Muscle of back (tissue), 11 donors: ENCODE results near the gene GREB1. TPM values are rescaled to one million over a fixed set of nuclear protein-coding genes. Genes with fewer than 3 reads are reported as not detected.

Source experiments
- DNase-seq, 3 donors: peaks; one replicate each; pipeline versions ENCODE4 v3.0.0 to v3.0.0-alpha.2; 2013
- polyA plus RNA-seq, 10 donors: library from polyadenylated mRNA; unstranded; fragments of 120-200 nt; gene quantifications; one replicate each; pipeline ENCODE4 v1.2.1, GENCODE V29; 2013; ENCODE audit not compliant: insufficient read length in 10 of 10

GREB1 gene
- polyA plus RNA-seq, 10 donors, result 7.9 to 22.3 (median 10.9) TPM

DNA sequence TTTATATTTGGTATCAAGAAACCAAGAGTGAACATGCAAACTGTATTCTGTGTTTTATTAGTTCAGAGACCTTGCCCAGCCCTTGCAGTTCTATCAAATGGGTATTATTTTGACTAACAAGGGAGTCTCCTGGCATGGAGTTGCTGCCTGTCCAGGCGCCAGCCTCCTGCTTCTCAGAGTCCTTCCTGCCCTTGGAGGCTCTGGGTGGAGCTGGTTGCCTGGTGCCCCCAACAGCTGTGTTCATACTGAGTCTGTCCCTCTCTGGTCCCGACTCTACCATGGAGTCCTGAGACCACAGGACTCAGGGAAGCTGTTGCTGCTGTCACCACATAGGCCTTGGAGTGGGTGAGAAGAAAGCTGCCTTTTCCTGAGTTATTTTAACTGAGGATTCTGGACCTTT, 26.3 kb upstream of the GREB1 start:
- DNase-seq, result no peak

DNA sequence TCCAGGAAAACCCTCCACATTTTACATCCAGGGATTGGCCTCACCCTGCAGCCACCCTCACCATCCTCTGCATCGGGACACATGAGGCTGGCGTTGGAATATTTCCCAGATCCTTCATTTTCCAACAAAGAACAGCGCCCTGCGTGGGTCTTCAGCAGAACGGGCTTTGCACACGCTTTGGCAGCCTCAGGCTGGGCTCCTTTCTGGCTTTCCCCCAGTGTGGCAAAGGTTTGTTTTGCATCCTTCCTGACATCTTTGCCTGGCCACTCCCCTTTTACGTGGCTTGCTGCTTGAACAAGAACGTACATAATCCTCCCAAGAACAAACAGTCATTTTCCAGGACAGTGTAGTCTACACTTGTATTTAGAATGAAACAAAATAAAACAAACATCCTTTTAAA, 25.6 kb upstream of the GREB1 start:
- DNase-seq, result no peak

DNA sequence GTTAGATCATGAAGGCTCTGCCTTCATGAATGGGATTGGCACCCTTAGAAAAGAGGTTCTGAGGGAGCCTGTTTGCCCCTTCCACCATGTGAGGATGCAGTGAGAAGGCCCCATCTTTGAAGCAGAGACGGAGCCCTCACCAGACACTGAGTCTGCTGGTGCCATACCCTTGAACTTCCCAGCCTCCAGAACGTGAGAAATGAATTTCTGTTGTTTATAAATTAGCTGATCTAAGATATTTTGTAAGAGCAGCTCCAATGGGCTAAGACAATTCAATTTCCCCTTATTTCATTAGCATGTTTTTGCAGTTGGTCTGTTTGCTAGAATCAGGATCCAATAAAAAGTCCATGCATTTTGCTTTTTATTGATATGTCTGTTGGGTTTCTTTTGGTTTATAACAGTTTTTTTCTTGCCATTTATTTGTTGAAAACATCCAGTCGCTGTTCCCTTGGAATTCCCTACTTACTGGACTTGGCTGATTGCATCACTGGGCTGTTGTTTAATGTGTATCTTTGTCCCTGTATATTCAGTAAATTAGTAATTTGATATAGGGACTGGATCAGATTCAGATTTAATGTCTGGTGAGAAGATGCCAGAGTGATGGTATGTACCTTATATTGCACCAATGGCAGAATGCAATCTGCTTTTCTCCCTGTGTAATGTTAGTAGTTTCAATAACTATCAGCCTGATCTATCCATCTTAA, 24.0 kb upstream of the GREB1 start:
- no peak for DNase-seq

DNA sequence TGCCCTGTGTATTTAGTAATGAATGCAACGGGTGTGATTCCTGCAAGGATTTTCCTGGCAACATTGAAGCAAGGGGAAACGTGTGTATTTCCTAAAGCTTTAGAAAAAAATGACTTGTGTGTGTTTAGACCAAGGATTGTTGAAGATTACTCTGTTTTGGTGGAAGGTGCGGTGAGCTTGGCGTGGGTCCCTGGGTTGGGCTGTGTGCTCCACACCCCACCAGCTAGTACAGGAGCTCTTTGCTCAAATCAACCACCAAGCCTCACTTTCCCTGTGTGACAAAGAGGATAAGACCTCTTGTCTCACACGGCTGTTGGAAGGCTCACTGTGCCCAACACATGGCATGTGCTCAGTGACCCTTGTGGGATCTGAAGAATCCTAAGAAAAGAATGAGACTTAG, 21.4 kb upstream of the GREB1 start:
- no peak for DNase-seq

GRCh38 chr2:11513319-11513718, 20.5 kb upstream of the GREB1 start:
- DNase-seq, result no peak

DNA sequence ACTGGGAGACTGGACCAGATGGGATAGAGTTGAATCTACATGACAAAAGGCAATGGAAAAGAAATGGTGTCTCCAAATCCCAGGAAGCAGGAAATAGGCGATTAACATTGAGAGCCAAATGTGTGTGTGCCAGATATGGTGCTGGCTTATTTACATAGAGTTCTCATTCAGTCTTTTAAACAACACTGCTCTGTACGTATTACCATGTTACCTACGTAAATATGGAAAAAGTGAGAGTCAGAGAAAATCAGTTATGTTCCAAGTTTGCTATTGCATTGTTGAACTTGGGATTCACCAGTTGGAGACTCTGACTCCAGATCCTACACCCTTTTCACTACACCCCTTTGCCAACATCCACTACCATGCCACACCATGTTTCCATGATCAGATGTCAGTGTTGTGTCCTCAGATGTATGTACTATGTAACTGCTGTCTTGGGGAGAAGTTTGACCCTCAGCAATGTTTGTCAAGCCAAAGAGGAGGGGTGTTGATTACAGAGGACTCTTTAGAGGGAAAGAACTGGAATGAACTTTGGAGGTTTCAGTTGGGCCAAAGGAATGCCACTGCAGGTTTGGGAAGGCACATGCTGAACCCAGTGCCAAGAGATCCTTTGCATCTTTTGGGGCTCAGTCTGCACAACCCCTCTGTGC, 19.6 kb upstream of the GREB1 start:
- DNase-seq, result no peak

DNA sequence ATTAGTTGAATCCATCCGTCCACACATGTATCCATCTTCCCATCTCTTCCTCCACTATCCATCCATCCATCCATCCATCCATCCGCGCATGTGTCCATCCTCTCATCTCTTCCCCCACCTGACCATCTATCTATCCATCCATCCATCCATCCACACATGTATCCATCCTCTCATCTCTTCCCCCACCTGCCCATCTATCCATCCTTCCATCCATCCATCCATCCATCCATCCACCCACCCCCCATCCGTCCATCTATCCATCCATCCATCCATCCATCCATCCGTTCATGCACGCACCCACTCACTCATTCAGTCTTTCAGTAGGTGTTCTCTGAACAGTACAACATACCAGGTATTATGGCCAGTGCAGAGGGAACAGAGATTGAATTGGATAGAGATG, 18.9 kb upstream of the GREB1 start:
- DNase-seq, result no peak

DNA sequence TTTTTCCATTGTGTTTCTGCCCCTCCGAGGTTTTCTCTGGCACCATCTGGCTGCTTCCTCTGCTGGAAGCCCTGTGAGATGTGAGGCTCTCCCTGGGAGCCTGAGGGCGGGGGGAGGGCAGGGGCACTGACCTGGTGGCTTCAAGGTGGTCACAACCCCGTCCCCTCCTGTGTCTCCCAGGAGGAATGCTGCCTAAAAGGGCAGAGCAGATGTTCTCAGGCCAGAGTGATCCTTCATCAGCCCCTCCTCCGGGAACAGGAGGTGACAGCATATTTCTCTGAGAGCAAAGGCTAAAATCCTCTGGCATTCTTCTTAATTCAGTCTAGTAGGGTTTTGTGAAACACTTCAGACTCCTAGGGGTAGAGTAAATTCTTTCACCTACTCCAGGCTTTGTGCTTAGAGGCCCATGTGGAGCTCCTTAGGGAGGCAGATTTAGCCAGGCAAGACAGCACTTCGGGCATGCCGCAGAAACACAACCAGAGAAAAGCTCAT, 18.3 kb upstream of the GREB1 start:
- DNase-seq, result no peak

- no peak for DNase-seq
Observed at GRCh38 chr2:11516984-11517648, 16.7 kb upstream of the GREB1 start.

DNA sequence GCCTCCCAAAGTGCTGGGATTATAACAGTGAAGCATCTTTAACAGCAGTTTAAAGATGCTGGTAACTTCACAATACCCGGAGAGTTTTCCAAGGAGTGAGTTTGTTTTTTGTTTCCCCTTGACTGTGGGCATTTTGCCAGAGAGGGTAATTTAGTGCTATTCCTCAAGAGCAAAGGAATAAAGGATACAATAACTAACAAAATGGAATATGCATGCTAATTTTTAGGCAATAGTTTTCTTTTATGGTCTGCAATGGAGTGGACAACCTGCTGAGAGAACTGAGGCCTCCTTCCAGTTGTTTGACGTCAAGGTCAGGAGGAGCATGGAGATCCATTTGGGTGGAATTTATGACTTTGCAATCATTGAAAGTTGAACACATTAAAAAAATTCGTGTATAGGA, 15.9 kb upstream of the GREB1 start:
- no peak for DNase-seq

GRCh38 chr2:11520092-11520693, 13.7 kb upstream of the GREB1 start:
- no peak for DNase-seq

DNA sequence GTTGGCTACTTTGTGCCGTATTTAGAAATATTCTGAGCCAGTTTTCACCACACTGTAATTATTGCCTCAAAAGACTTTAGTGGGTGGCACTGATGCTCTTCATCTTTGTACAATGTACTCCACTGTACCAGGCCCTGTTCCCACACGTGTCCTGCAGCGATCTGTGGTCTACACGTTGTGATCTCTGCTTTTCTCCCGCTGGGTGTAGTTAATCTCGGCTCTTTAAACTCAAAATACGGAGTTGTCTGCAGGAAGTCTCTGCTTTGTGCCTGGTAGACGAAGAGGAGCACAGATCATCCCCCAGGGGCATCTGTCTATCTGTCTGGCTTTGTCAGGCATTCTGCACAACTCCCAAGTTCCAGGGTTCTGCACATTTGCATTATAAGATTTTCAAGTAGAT, 12.1 kb upstream of the GREB1 start:
- DNase-seq, result no peak

DNA sequence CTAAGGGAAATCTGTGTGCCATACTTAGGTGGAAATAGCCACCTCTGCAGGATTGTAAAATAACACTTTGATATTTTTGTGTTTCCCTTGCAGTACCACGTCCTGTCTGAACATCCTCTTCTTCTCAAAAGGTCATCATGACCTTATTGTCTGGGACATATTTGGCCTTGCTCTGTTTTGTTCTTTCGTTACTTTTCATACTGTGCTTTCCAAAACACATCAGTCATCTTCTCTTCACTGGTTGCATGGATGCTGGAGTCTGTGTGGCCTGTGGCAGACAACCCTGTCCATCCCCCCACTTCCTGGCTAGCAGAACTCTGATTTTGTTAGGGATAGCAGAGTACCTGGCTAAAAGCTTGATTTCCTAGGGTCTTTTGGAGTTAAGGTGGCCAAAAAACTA, 9.4 kb upstream of the GREB1 start:
- no peak for DNase-seq

DNA sequence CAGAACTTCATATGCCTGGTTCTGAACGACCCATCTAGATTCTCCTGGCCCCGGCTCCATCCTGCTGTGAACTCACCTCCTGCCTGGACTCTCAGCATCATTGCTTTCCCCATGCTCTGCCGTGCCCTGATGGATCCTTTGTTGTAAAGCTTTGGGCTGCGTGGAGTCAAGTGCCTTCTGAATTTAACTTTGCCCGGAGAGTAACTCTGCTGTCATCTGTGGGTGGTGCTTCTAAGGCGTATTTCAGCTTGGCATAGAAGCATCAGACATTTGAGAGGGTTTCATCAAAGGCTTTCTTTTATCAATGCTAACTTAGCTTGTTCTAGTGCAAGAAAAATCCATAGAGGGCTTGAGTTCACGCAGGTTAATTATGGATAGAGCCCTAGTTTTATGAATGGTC, 8.1 kb upstream of the GREB1 start:
- no peak for DNase-seq

DNA sequence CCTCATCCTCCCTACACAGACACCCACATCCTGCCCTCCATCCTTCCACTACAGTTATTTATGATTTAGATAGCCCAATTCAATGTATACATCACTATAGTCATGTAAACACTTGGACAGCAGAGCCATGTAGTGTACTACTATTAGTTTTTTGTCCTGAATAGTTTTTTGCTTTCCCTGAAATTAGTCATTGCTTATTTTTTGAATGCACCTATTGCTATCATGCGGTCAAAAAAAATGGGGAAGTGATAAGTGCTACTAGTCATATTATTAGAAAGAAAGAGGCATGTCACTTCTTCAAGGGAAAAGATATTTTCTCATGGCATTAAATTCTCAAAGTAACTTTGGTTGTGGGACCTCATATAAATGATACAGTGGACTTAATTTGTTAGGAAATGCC, 6.8 kb upstream of the GREB1 start:
- DNase-seq, result no peak

DNA sequence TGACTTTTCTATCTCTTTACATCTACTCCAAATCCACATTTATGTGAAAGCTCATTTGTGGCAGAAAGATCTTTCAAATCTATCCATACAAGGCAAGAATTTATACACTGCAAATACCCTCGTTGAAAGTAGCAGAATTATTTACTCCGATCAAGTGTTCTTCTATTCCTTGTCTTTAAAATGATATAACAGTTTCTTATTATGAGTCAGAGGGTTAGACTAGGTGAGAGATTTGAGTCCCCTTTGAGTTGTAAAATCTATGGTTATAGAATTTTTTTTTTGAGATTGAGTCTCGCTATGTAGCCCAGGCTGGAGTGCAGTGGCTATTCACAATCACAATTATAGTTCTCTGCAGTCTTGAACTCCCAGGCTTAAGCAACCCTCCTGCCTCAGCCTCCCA, 5.6 kb upstream of the GREB1 start:
- no peak for DNase-seq

GRCh38 chr2:11530864-11531465, 2.9 kb upstream of the GREB1 start:
- DNase-seq, result no peak

GRCh38 chr2:11532416-11533055, 1.3 kb upstream of the GREB1 start:
- no peak for DNase-seq

DNA sequence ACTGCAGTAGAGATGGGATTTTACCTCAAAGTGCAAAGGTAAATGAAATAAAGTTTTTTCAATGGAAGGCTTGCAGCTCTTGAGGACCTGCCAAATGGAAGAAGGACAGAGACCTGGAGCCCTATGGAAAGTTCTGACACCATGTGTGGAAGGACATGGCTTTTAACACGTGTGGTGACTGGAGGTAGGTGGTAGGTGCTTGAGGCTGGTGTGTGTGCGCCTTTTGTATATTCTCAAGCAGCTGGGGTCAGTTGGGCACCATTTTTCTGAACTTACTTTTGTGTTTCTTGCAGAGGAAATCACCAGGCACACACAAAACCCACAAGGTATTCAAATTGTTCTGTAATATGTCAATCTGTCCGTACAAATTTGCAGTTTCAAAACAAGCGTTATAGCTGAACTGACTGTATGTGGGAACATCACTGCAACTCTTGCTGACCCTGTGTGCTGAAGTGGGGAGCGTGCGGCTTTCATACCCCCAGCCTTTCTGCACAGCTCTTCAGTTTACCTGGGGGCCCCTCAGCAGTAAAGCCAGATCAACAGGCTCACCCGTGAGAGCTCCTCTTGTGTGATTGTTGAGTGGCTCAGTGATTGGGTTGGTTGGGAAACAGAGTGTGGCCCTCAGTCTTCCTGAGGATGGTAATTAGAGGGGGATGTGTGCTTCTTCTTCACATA, 363 bp downstream of the GREB1 start:
- DNase-seq, result no peak

DNA sequence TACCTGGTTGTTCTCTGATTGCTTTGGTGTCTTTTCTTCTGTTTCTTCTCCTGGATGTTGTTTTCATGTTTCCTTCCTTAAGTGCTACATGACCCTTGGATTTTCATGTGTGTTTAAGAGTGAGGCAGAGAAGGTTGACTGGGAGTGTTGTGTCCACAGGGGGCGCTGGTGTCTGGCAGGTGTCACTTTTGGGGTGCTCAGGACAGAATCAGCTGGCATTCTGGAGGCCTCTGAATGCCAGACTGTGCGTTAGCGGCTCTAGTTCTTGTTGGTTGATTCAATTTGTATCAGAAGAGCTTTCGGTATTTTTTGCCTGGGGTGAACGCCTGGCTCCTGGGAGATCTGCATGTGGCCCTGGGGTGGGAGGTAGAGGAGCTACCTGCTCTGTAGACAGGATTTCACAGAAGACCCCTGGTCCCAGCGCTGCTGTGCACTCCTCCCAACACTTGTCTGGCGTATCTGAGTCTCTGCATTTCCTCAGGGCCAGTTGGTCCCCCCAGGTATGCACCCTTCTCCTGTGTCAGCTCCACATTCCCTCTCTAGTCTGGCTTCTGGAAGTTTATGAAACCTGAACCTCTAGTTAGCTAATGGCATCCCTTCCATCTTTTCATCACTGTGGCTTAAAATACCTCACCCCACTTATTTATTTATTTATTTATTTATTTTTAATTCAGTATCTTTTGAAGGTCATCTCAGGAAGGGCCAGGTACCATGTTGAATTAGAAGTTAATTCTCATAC, 1.1 kb downstream of the GREB1 start:
- peak in 2 of 3 donors; percentile 15 to 40 for DNase-seq
